KMS-11 (cell line): ENCODE data around the gene TNFRSF11A.

Experiments used
- H2AFZ ChIP-seq: fragments of 200-600 bp; sonication (generic); 2 replicates; pipeline ENCODE4 v1.6.1; 2016; ENCODE audit warnings: antibody characterized with exemption, mixed run types, low read depth
- H3K27ac ChIP-seq: fragments of 200-600 bp; sonication (generic); 2 replicates; pipeline ENCODE4 v1.6.1; 2016; ENCODE audit warnings: mild to moderate bottlenecking, mixed run types
- H3K27me3 ChIP-seq: fragments of 200-600 bp; sonication (generic); 2 replicates; pipeline ENCODE4 v1.6.1; 2017; ENCODE audit warnings: mild to moderate bottlenecking, low read depth, mixed run types, moderate library complexity; ENCODE audit not compliant: insufficient read depth
- H3K36me3 ChIP-seq: fragments of 200-600 bp; sonication (generic); 2 replicates; pipeline ENCODE4 v1.6.1; 2017; ENCODE audit warnings: mild to moderate bottlenecking, mixed run types; ENCODE audit not compliant: insufficient read depth
- H3K4me1 ChIP-seq: fragments of 200-600 bp; sonication (generic); 2 replicates; pipeline ENCODE4 v1.6.1; 2016; ENCODE audit warnings: mild to moderate bottlenecking, low read depth, mixed run types; ENCODE audit not compliant: poor library complexity, severe bottlenecking
- H3K4me2 ChIP-seq: fragments of 200-600 bp; sonication (generic); 2 replicates; pipeline ENCODE4 v1.7.0; 2016; ENCODE audit warnings: mild to moderate bottlenecking, mixed run types
- H3K4me3 ChIP-seq: fragments of 200-600 bp; sonication (generic); IDR thresholded peaks from 2 replicates; pipeline ENCODE4 v1.6.1; 2017; ENCODE audit warnings: low read depth, low read length, mixed read lengths; ENCODE audit not compliant: insufficient read depth
- H3K79me2 ChIP-seq: fragments of 200-600 bp; sonication (generic); 2 replicates; pipeline ENCODE4 v1.6.1; 2016; ENCODE audit warnings: low read depth, mixed run types; ENCODE audit not compliant: insufficient read depth
- H3K9ac ChIP-seq: fragments of 200-600 bp; sonication (generic); 2 replicates; pipeline ENCODE4 v1.6.1; 2016; ENCODE audit warnings: mild to moderate bottlenecking, mixed run types
- H4K20me1 ChIP-seq: fragments of 200-600 bp; sonication (generic); 2 replicates; pipeline ENCODE4 v1.6.1; 2016; ENCODE audit warnings: mild to moderate bottlenecking, mixed run types; ENCODE audit not compliant: insufficient read depth
- CTCF ChIP-seq: fragments of 200-600 bp; sonication (generic); conservative IDR thresholded peaks from 2 replicates; pipeline ENCODE4 v1.6.1; 2017; ENCODE audit warnings: low read depth, mild to moderate bottlenecking, antibody characterized with exemption, low read length, moderate library complexity, mixed read lengths

Gene TNFRSF11A

GRCh38 chr18:62332964-62333695 is 8.0 kb downstream of the TNFRSF11A start:
- no peaks in the 10 kb centered on the region for H3K36me3 ChIP-seq
- no peak for TF ChIP-seq CTCF
- no peak overlapping the region for H3K4me2 ChIP-seq

GRCh38 chr18:62334120-62334519 is 9.0 kb downstream of the TNFRSF11A start:
- Histone ChIP-seq H3K4me3 (no peak overlapping the region), H3K27ac (no peak overlapping the region), H3K9ac (no peak overlapping the region), H3K27me3 (no peaks in the 10 kb centered on the region), H2AFZ (no peak overlapping the region), H3K4me1 (peaks cover 20% of the 10 kb centered on the region), H3K4me2 (no peak overlapping the region), H3K79me2 (no peaks in the 10 kb centered on the region), H3K36me3 (no peaks in the 10 kb centered on the region), H4K20me1 (no peaks in the 10 kb centered on the region)
- TF ChIP-seq CTCF: no peak

More at GRCh38 chr18:62332964-62333695, 8.0 kb downstream of the TNFRSF11A start:
- H2AFZ ChIP-seq: no peak overlapping the region
- H3K27ac ChIP-seq: no peak overlapping the region
- H3K79me2 ChIP-seq: no peaks in the 10 kb centered on the region
- H3K27me3 ChIP-seq: 0 out of 2 replicates have a peak, but pooled peaks cover under 1% of the 10 kb centered on the region
- no peaks in the 10 kb centered on the region for H4K20me1 ChIP-seq
- H3K4me3 ChIP-seq: no peak overlapping the region
- peaks cover 17% of the 10 kb centered on the region for H3K4me1 ChIP-seq
- no peak overlapping the region for H3K9ac ChIP-seq

- Histone ChIP-seq H3K27ac (no peak overlapping the region), H2AFZ (no peak overlapping the region), H3K4me3 (no peak overlapping the region), H3K4me1 (peaks cover 17% of the 10 kb centered on the region), H4K20me1 (no peaks in the 10 kb centered on the region), H3K9ac (no peak overlapping the region), H3K4me2 (no peak overlapping the region), H3K36me3 (no peaks in the 10 kb centered on the region), H3K79me2 (no peaks in the 10 kb centered on the region), H3K27me3 (no peaks in the 10 kb centered on the region)
- no peak for TF ChIP-seq CTCF
These were observed 10.4 kb downstream of the TNFRSF11A start for GRCh38 chr18:62335494-62335893.

- Histone ChIP-seq H3K4me1 (peaks cover 7% of the 10 kb centered on the region), H3K4me3 (no peak overlapping the region)
These were observed 11.5 kb downstream of the TNFRSF11A start for GRCh38 chr18:62336618-62337017.

More at GRCh38 chr18:62336618-62337017, 11.5 kb downstream of the TNFRSF11A start:
- no peaks in the 10 kb centered on the region for H3K27me3 ChIP-seq
- H4K20me1 ChIP-seq: no peaks in the 10 kb centered on the region
- no peak overlapping the region for H3K9ac ChIP-seq
- no peaks in the 10 kb centered on the region for H3K79me2 ChIP-seq
- no peak overlapping the region for H3K27ac ChIP-seq
- no peak overlapping the region for H3K4me2 ChIP-seq
- H2AFZ ChIP-seq: no peak overlapping the region
- no peak for TF ChIP-seq CTCF
- no peaks in the 10 kb centered on the region for H3K36me3 ChIP-seq
